ENCODE measurements around the gene PRRT3. TPM values are rescaled to one million over a fixed set of nuclear protein-coding genes. Genes with fewer than 3 reads are reported as not detected.

The PRRT3 gene
- total and polyA plus RNA-seq, 2 of the 4 experiments (the other 2 are of a cell fraction) = 0.72 to 4.2 TPM

DNA sequence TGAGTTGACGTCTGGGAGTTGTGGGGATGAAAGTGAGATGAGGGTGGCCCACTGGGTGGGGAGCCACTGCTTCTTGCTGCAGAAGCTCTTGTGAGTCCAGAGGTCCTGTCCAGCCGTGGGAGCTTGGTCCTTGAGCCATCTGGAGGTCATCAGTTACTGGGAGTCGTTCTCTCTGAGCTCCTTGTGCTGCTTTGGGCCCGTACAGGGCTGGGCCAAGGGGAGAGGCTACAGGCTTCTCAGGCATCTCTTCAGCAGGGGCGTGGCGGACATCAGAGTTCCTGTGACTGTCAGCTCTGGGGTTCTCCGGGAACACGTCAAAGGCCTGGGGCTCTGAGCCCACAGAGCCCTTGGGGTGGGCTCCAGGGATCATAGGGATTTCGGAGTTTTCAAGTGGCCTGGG lies 2.6 kb downstream of the PRRT3 start:
- no peak overlapping the region for H3K56ac ChIP-seq (ENCODE audit: extremely low read depth, insufficient read depth, low read length)
- H2AK9ac ChIP-seq (replicated peaks; ENCODE audit: low read depth, low read length, poor library complexity) = no peak overlapping the region
- H4K20me1 ChIP-seq (ENCODE audit: insufficient read depth, low read length) = no peaks in the 10 kb centered on the region; the same call in 1 of the 2 replicates
- in situ Hi-C loops (cut with MboI; ENCODE audit: low sequenced_read_pairs) (no loop called here), intact Hi-C loops (cut with micrococcal nuclease) (no loop called here), dilution Hi-C loops (cut with HindIII; ENCODE audit: low sequenced_read_pairs, unreplicated experiment) (no loop called here)
- no peak overlapping the region for H2AFZ ChIP-seq (replicated peaks; ENCODE audit: low read length, poor library complexity)
- no peaks in the 10 kb centered on the region for H3K27me3 ChIP-seq (ENCODE audit: control insufficient read depth, insufficient read depth, low read length)
- no peak overlapping the region for H4K91ac ChIP-seq (ENCODE audit: insufficient read depth, low read depth, low read length)
- no peak overlapping the region for H3K18ac ChIP-seq (ENCODE audit: low read depth, low read length)
- no peak overlapping the region for H3K4ac ChIP-seq (ENCODE audit: low read depth, low read length)
- peaks cover 10% of the 10 kb centered on the region; the same call in 1 of the 2 replicates for H3K4me1 ChIP-seq (ENCODE audit: control insufficient read depth, insufficient read depth, low read length)
- POLR2A ChIA-PET (ENCODE audit: unreplicated experiment) = no interaction called here
- peaks cover 5% of the 10 kb centered on the region for H3K9me1 ChIP-seq (ENCODE audit: insufficient read depth, low read length)
- no peaks in the 10 kb centered on the region for H3K9me3 ChIP-seq (ENCODE audit: control insufficient read depth, insufficient read depth, low read length)
- TF ChIP-seq MXI1 (IDR thresholded peaks at IDR 0.05; ENCODE audit: borderline replicate concordance, low read depth, low read length) = no peak
- no peak for TF ChIP-seq CHD1 (IDR thresholded peaks at IDR 0.05; ENCODE audit: low read depth, low read length)
- TF ChIP-seq, protein P1, sequence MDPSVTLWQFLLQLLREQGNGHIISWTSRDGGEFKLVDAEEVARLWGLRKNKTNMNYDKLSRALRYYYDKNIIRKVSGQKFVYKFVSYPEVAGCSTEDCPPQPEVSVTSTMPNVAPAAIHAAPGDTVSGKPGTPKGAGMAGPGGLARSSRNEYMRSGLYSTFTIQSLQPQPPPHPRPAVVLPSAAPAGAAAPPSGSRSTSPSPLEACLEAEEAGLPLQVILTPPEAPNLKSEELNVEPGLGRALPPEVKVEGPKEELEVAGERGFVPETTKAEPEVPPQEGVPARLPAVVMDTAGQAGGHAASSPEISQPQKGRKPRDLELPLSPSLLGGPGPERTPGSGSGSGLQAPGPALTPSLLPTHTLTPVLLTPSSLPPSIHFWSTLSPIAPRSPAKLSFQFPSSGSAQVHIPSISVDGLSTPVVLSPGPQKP (IDR thresholded peaks at IDR 0.05; ENCODE audit: borderline replicate concordance, low read depth, low read length) = no peak
- TF ChIP-seq FOS (IDR thresholded peaks at IDR 0.05; ENCODE audit: low read depth, low read length) = no peak
- TF ChIP-seq, protein P2, sequence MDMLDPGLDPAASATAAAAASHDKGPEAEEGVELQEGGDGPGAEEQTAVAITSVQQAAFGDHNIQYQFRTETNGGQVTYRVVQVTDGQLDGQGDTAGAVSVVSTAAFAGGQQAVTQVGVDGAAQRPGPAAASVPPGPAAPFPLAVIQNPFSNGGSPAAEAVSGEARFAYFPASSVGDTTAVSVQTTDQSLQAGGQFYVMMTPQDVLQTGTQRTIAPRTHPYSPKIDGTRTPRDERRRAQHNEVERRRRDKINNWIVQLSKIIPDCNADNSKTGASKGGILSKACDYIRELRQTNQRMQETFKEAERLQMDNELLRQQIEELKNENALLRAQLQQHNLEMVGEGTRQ (IDR thresholded peaks at IDR 0.05; ENCODE audit: low read depth, low read length) = no peak
- no peak for TF ChIP-seq CEBPB (IDR thresholded peaks at IDR 0.05; ENCODE audit: low read depth, low read length)
- TF ChIP-seq RFX5 (IDR thresholded peaks at IDR 0.05; ENCODE audit: low read depth, low read length) = no peak
- TF ChIP-seq MAFK (IDR thresholded peaks at IDR 0.05; ENCODE audit: low read depth, low read length) = no peak
- TF ChIP-seq, protein P3, sequence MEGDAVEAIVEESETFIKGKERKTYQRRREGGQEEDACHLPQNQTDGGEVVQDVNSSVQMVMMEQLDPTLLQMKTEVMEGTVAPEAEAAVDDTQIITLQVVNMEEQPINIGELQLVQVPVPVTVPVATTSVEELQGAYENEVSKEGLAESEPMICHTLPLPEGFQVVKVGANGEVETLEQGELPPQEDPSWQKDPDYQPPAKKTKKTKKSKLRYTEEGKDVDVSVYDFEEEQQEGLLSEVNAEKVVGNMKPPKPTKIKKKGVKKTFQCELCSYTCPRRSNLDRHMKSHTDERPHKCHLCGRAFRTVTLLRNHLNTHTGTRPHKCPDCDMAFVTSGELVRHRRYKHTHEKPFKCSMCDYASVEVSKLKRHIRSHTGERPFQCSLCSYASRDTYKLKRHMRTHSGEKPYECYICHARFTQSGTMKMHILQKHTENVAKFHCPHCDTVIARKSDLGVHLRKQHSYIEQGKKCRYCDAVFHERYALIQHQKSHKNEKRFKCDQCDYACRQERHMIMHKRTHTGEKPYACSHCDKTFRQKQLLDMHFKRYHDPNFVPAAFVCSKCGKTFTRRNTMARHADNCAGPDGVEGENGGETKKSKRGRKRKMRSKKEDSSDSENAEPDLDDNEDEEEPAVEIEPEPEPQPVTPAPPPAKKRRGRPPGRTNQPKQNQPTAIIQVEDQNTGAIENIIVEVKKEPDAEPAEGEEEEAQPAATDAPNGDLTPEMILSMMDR (conservative IDR thresholded peaks at IDR 0.05; ENCODE audit: low read depth, low read length) = no peak
- no peak for TF ChIP-seq SMC3 (IDR thresholded peaks at IDR 0.05; ENCODE audit: low read depth, low read length)
- no peak overlapping the region for H3K4me3 ChIP-seq (ENCODE audit: insufficient read depth, low read depth, low read length)
- no peak overlapping the region for H3K27ac ChIP-seq (ENCODE audit: insufficient read depth, low read length)
- H3K14ac ChIP-seq (replicated peaks; ENCODE audit: low read depth, low read length) = no peak overlapping the region
- H2AK5ac ChIP-seq (ENCODE audit: low read depth, low read length) = no peak overlapping the region
- H3K36me3 ChIP-seq (ENCODE audit: control insufficient read depth, insufficient read depth, low read length) = no peaks in the 10 kb centered on the region; the same call in 1 of the 2 replicates
- H3K9ac ChIP-seq (ENCODE audit: low read depth, low read length) = no peak overlapping the region
- no TSS peak for BruUV-seq (replicated peaks)
- no peak overlapping the region for H2BK5ac ChIP-seq (ENCODE audit: low read depth, low read length, poor library complexity, severe bottlenecking)
- 85% methylated on average over 7 of the region's 9 CpGs; no CpG with 5 or more reads in 1 of the 2 experiments for WGBS, 2 experiments (ENCODE audit: extremely low coverage in 2 of 2, insufficient read length in 1 of 2)
- H4K8ac ChIP-seq (ENCODE audit: low read depth in 2 of 2, low read length in 2 of 2) = no peak overlapping the region
- H4K5ac ChIP-seq (ENCODE audit: low read depth, low read length) = no peak overlapping the region
- ATAC-seq (ENCODE audit: low read depth) = no peak
- CTCF ChIA-PET = no interaction called here
- no peak overlapping the region for H2BK15ac ChIP-seq (ENCODE audit: low read depth, low read length)
- no peak overlapping the region for H3K4me2 ChIP-seq (ENCODE audit: low read depth, low read length)
- H3K23ac ChIP-seq (ENCODE audit: low read depth, low read length) = no peak overlapping the region
- H3K79me1 ChIP-seq (ENCODE audit: low read depth in 1 of 2, low read length in 2 of 2) = no peaks in the 10 kb centered on the region
- no peak for DNase-seq
- no peak overlapping the region for H2BK20ac ChIP-seq (ENCODE audit: low read depth, low read length)
- no peak overlapping the region for H2BK120ac ChIP-seq (ENCODE audit: low read depth, low read length)
